CD14-positive monocyte (primary cell): ENCODE measurements around the gene RASSF5. TPM values are rescaled to one million over a fixed set of nuclear protein-coding genes. Genes with fewer than 3 reads are reported as not detected.

Experiments
- DNase-seq, 3 donors: peaks; one replicate each; pipeline ENCODE4 v3.0.0-alpha.2; 2011 to 2022
- H2AFZ ChIP-seq: 2 replicates; pipeline ENCODE4 v1.6.0; 2012; ENCODE audit warnings: mild to moderate bottlenecking, low read depth, low read length, inconsistent platforms; ENCODE audit not compliant: insufficient read depth, poor library complexity, severe bottlenecking
- H3K27ac ChIP-seq, 2 donors: 1 replicate in 1 of 2; 2 replicates in 1 of 2; pipeline ENCODE4 v1.5.1; 2012 to 2013; ENCODE audit warnings: low read length in 2 of 2, control low read depth in 1 of 2, inconsistent platforms in 1 of 2, low read depth in 1 of 2, mild to moderate bottlenecking in 1 of 2
- H3K27me3 ChIP-seq, 2 donors: one replicate each; pipeline versions ENCODE4 v1.6.0 to v1.6.1; 2011 to 2013; ENCODE audit warnings: low read length in 2 of 2; ENCODE audit not compliant: control insufficient read depth in 2 of 2, insufficient read depth in 2 of 2
- H3K36me3 ChIP-seq, 2 donors: replicated peaks in 1 of 2; 1 replicate in 1 of 2; 2 replicates in 1 of 2; pipeline versions ENCODE4 v1.5.1 to v1.6.1; 2012 to 2013; ENCODE audit warnings: low read length in 2 of 2, control low read depth in 1 of 2, inconsistent platforms in 1 of 2, mild to moderate bottlenecking in 1 of 2; ENCODE audit not compliant: insufficient read depth in 2 of 2, control insufficient read depth in 1 of 2
- H3K4me1 ChIP-seq, 2 donors: 1 replicate in 1 of 2; 2 replicates in 1 of 2; pipeline versions ENCODE4 v1.5.1 to v1.6.1; 2012 to 2013; ENCODE audit warnings: low read length in 2 of 2, control low read depth in 1 of 2, inconsistent platforms in 1 of 2, mild to moderate bottlenecking in 1 of 2, moderate library complexity in 1 of 2; ENCODE audit not compliant: insufficient read depth in 2 of 2, control insufficient read depth in 1 of 2
- H3K4me2 ChIP-seq: replicated peaks from 2 replicates; pipeline ENCODE3; 2012; ENCODE audit warnings: low read length, moderate library complexity, mild to moderate bottlenecking; ENCODE audit not compliant: poor library complexity, severe bottlenecking; ENCODE audit errors: extremely low read depth
- H3K4me3 ChIP-seq, 3 experiments: fragments of 200-600 bp in 1 of 3; sonication (generic) in 1 of 3; replicated peaks in 1 of 3; 1 replicate in 2 of 3; 2 replicates in 1 of 3; pipeline ENCODE4 v1.5.1; 2011 to 2013; ENCODE audit warnings: low read length in 3 of 3, mild to moderate bottlenecking in 3 of 3, control low read depth in 2 of 3, low read depth in 2 of 3, inconsistent platforms in 1 of 3, moderate library complexity in 1 of 3
- H3K79me2 ChIP-seq: 2 replicates; pipeline ENCODE4 v1.6.0; 2012; ENCODE audit warnings: mild to moderate bottlenecking, control low read depth, inconsistent platforms, low read length, moderate library complexity; ENCODE audit not compliant: insufficient read depth
- H3K9ac ChIP-seq: 2 replicates; pipeline ENCODE4 v1.6.0; 2017; ENCODE audit warnings: low read length, mild to moderate bottlenecking; ENCODE audit not compliant: insufficient read depth, poor library complexity, severe bottlenecking
- H3K9me3 ChIP-seq, 2 donors: replicated peaks in 1 of 2; 1 replicate in 1 of 2; 2 replicates in 1 of 2; pipeline versions ENCODE4 v1.5.1 to v1.6.1; 2012 to 2013; ENCODE audit warnings: low read length in 2 of 2, control low read depth in 1 of 2; ENCODE audit not compliant: control insufficient read depth in 1 of 2, insufficient read depth in 1 of 2
- H4K20me1 ChIP-seq: 2 replicates; pipeline ENCODE4 v1.6.0; 2012; ENCODE audit warnings: mild to moderate bottlenecking, low read length, control low read depth, moderate library complexity; ENCODE audit not compliant: insufficient read depth
- H3K27ac Mint-ChIP-seq, 7 donors: one replicate each; pipeline ENCODE4 v1.8.0; 2020; ENCODE audit warnings: mild to moderate bottlenecking in 7 of 7, mixed read lengths in 7 of 7, moderate library complexity in 6 of 7, inconsistent platforms in 2 of 7
- H3K27me3 Mint-ChIP-seq, 3 donors: one replicate each; pipeline ENCODE4 v1.8.0; 2021 to 2022; ENCODE audit warnings: low read depth in 3 of 3, mild to moderate bottlenecking in 3 of 3, mixed read lengths in 3 of 3, moderate library complexity in 3 of 3, inconsistent platforms in 1 of 3
- H3K36me3 Mint-ChIP-seq, 2 donors: one replicate each; pipeline ENCODE4 v1.8.0; 2020; ENCODE audit warnings: mixed read lengths in 2 of 2, inconsistent platforms in 1 of 2, mild to moderate bottlenecking in 1 of 2
- H3K4me1 Mint-ChIP-seq: one replicate; pipeline ENCODE4 v1.8.0; 2020; ENCODE audit warnings: mild to moderate bottlenecking, mixed read lengths
- H3K4me3 Mint-ChIP-seq, 2 donors: one replicate each; pipeline ENCODE4 v1.8.0; 2020; ENCODE audit warnings: mild to moderate bottlenecking in 2 of 2, mixed read lengths in 2 of 2, moderate library complexity in 1 of 2
- H3K9me3 Mint-ChIP-seq, 7 donors: one replicate each; pipeline ENCODE4 v1.8.0; 2020 to 2022; ENCODE audit warnings: mixed read lengths in 7 of 7, mild to moderate bottlenecking in 6 of 7, moderate library complexity in 6 of 7, inconsistent platforms in 2 of 7
- CTCF ChIP-seq: fragments of 200-600 bp; IDR thresholded peaks from one replicate; pipeline ENCODE4 v1.8.0; 2022; ENCODE audit warnings: antibody characterized with exemption, mild to moderate bottlenecking
- WGBS: methylation state at CpG from one replicate; pipeline ENCODE4 v1.1.5; 2013; ENCODE audit warnings: missing lambda C conversion rate; ENCODE audit not compliant: insufficient coverage; 5-methylcytosine and 5-hydroxymethylcytosine counted together
- intact Hi-C, 2 donors: fragments of 100-400 bp; cut with micrococcal nuclease; formaldehyde crosslinking; loops; one replicate each; pipeline versions ENCODE4 v1.15.0 to v1.15.1; 2023
- polyA plus RNA-seq, 3 donors: library from polyadenylated mRNA; depleted of rRNA in 1 of 3; unstranded in 2 of 3; stranded (reverse) in 1 of 3; fragments of 300-500 nt in 2 of 3; fragments of >200 nt in 1 of 3; fragmentation: Illumina TruSeq in 2 of 3; gene quantifications; 1 replicate in 2 of 3; 2 replicates in 1 of 3; pipeline ENCODE4 v1.2.3, GENCODE V29; 2012 to 2021

Gene RASSF5
- polyA plus RNA-seq, 3 donors: 81.6 to 129 (median 127) TPM

DNA sequence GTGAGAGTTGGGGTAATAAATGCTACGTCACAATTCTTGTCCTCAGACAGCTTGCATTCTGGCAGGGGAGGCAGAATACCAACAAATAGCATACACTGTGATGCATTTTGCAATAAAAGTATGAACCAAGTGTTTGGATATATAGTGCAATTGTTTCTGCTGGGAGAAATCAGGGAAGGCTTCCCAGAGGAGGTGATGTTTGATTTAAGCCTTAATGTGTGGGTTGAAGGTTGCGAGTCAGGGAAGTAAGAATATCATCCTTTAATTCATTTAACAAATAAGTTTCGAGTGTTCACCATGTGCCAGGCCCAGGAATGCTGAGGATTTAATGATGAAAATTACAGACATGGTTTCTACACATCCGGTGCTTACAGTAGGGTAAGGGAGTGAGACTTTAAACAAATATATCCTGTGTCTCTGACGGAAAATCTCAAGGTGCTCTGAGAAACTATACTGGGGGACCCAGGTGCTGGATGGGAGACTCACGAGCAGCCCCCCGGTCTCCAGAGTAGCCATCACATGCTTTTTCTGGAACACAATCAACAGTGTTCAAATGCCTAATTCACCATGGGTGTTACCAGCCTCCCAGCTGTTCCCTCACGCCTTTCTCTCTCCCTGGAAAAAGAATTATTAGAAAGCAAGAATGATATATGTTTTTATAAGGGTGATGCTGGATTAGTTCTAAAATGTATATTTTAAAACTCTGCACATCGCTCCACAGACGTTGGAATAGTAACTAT, 31.7 kb downstream of the RASSF5 start:
- Histone ChIP-seq H3K4me1 (no peaks in the 10 kb centered on the region), H3K4me3 (no peak overlapping the region), H3K9me3 (no peaks in the 10 kb centered on the region), H3K27me3 (no peaks in the 10 kb centered on the region), H2AFZ (no peak overlapping the region), H3K27ac (no peak overlapping the region), H3K36me3 (no peaks in the 10 kb centered on the region), H3K9ac (no peak overlapping the region), H3K79me2 (no peaks in the 10 kb centered on the region), H4K20me1 (no peaks in the 10 kb centered on the region), H3K4me2 (no peak overlapping the region)
- no peaks in the 10 kb centered on the region for H3K4me1 Mint-ChIP-seq
- intact Hi-C loops: loop anchor here in 1 of 2 donors (5.0 kb wide), 1 partner anchor 42 kb away; no protein-coding TSS in a partner anchor
- no peak overlapping the region for H3K4me3 Mint-ChIP-seq
- 100% methylated on average over 4 of the region's 10 CpGs for WGBS
- H3K27me3 Mint-ChIP-seq: peaks cover 0 to 8% (median 6%) of the 10 kb centered on the region in 3 donors
- peaks cover 0 to 2% (median 0%) of the 10 kb centered on the region in 7 donors for H3K9me3 Mint-ChIP-seq
- DNase-seq: no peak
- H3K36me3 Mint-ChIP-seq: peaks cover 0 to 2% of the 10 kb centered on the region in 2 donors
- H3K27ac Mint-ChIP-seq: no peak overlapping the region
- TF ChIP-seq CTCF: no peak

GRCh38 chr1:206540044-206540780, 32.9 kb downstream of the RASSF5 start:
- Histone ChIP-seq H3K9ac (no peak overlapping the region), H3K27ac (no peak overlapping the region)
- H3K27ac Mint-ChIP-seq: no peak overlapping the region

More at GRCh38 chr1:206540044-206540780, 32.9 kb downstream of the RASSF5 start:
- TF ChIP-seq CTCF: no peak
- Mint-ChIP-seq H3K4me3 (no peak overlapping the region), H3K27me3 (peaks cover 0 to 6% (median 2%) of the 10 kb centered on the region in 3 donors), H3K4me1 (peaks cover 2% of the 10 kb centered on the region), H3K36me3 (peaks cover 0 to 2% of the 10 kb centered on the region in 2 donors), H3K9me3 (peaks cover 0 to 2% (median 0%) of the 10 kb centered on the region in 7 donors)
- Histone ChIP-seq H3K79me2 (no peaks in the 10 kb centered on the region), H3K4me3 (no peak overlapping the region), H3K9me3 (no peaks in the 10 kb centered on the region), H4K20me1 (no peaks in the 10 kb centered on the region), H3K4me1 (no peaks in the 10 kb centered on the region), H3K27me3 (no peaks in the 10 kb centered on the region), H2AFZ (no peak overlapping the region), H3K4me2 (no peak overlapping the region), H3K36me3 (no peaks in the 10 kb centered on the region)
- intact Hi-C loops: no loop called here
- 96% methylated on average over 7 of the region's 8 CpGs for WGBS
- DNase-seq: no peak
